Progenitor cell of endocrine pancreas (in vitro differentiated cells): Measurements from ENCODE around the gene IFT122. TPM values are rescaled to one million over a fixed set of nuclear protein-coding genes. Genes with fewer than 3 reads are reported as not detected.
"Not testable (repeated sequence)": the region's sequence is repeated elsewhere in the genome, so short reads cannot be mapped to it uniquely, and the experiment has no call there.

ENCODE experiments used
- DNase-seq: peaks from one replicate; pipeline ENCODE4 v3.0.0; 2021; ENCODE audit warnings: low spot score; ENCODE audit not compliant: unreplicated experiment
- H3K27ac Mint-ChIP-seq: 2 replicates; pipeline ENCODE4 v1.8.0; 2021; ENCODE audit warnings: mild to moderate bottlenecking, moderate library complexity, mixed read lengths
- H3K27me3 Mint-ChIP-seq: 2 replicates; pipeline ENCODE4 v1.8.0; 2021; ENCODE audit warnings: mixed read lengths
- H3K36me3 Mint-ChIP-seq: 2 replicates; pipeline ENCODE4 v1.8.0; 2022; ENCODE audit warnings: mixed read lengths; ENCODE audit not compliant: insufficient read depth
- H3K4me1 Mint-ChIP-seq: 2 replicates; pipeline ENCODE4 v1.8.0; 2021; ENCODE audit warnings: low read depth, mixed read lengths
- H3K4me3 Mint-ChIP-seq: 2 replicates; pipeline ENCODE4 v1.8.0; 2021; ENCODE audit warnings: low read depth, mild to moderate bottlenecking, moderate library complexity, mixed read lengths
- H3K9me3 Mint-ChIP-seq: 2 replicates; pipeline ENCODE4 v1.8.0; 2021; ENCODE audit warnings: low read depth, mixed read lengths
- CTCF ChIP-seq: fragments of 200-600 bp; sonication (generic); IDR thresholded peaks from one replicate; pipeline ENCODE4 v1.5.0; 2021; ENCODE audit warnings: antibody characterized with exemption, mild to moderate bottlenecking; ENCODE audit not compliant: unreplicated experiment
- total RNA-seq: library from RNA; stranded (reverse); gene quantifications from 2 replicates; pipeline ENCODE4 v1.2.1, GENCODE V29; 2021

Gene IFT122
- total RNA-seq, 1 donor from 2014 or later: 75.6 TPM

- peaks cover 3% of the 10 kb centered on the region for H3K36me3 Mint-ChIP-seq
- no peaks in the 10 kb centered on the region for H3K27me3 Mint-ChIP-seq
- no peak for TF ChIP-seq CTCF
- no peaks in the 10 kb centered on the region for H3K9me3 Mint-ChIP-seq
- no peaks in the 10 kb centered on the region for H3K4me1 Mint-ChIP-seq
- no peak overlapping the region for H3K27ac Mint-ChIP-seq
- no peak for DNase-seq
- no peak overlapping the region for H3K4me3 Mint-ChIP-seq
Observed at GRCh38 chr3:129412542-129413198, 27.4 kb upstream of the IFT122 start.

- H3K36me3 Mint-ChIP-seq, H3K27ac Mint-ChIP-seq, H3K4me3 Mint-ChIP-seq, H3K9me3 Mint-ChIP-seq, H3K27me3 Mint-ChIP-seq, DNase-seq, H3K4me1 Mint-ChIP-seq: not testable (repeated sequence)
Observed at GRCh38 chr3:129413238-129413637, 26.8 kb upstream of the IFT122 start.

- Mint-ChIP-seq H3K4me1 (no peaks in the 10 kb centered on the region), H3K36me3 (peaks cover 1% of the 10 kb centered on the region), H3K4me3 (no peak overlapping the region), H3K27me3 (no peaks in the 10 kb centered on the region), H3K9me3 (no peaks in the 10 kb centered on the region), H3K27ac (no peak overlapping the region)
- no peak for TF ChIP-seq CTCF
- DNase-seq: no peak
Observed at GRCh38 chr3:129413687-129414506, 26.1 kb upstream of the IFT122 start.

- DNase-seq: no peak
- H3K27ac Mint-ChIP-seq: no peak overlapping the region
- H3K9me3 Mint-ChIP-seq: no peaks in the 10 kb centered on the region
- no peaks in the 10 kb centered on the region for H3K4me1 Mint-ChIP-seq
- H3K4me3 Mint-ChIP-seq: no peak overlapping the region
- H3K27me3 Mint-ChIP-seq: no peaks in the 10 kb centered on the region
- no peak for TF ChIP-seq CTCF
- peaks cover 1% of the 10 kb centered on the region for H3K36me3 Mint-ChIP-seq
Observed at GRCh38 chr3:129415378-129415777, 24.6 kb upstream of the IFT122 start.

GRCh38 chr3:129415830-129416229 lies 24.2 kb upstream of the IFT122 start:
- Mint-ChIP-seq H3K27me3 (no peaks in the 10 kb centered on the region), H3K4me3 (no peak overlapping the region), H3K4me1 (no peaks in the 10 kb centered on the region), H3K27ac (no peak overlapping the region), H3K9me3 (no peaks in the 10 kb centered on the region), H3K36me3 (no peaks in the 10 kb centered on the region)
- DNase-seq: no peak
- TF ChIP-seq CTCF: no peak

- H3K9me3 Mint-ChIP-seq: no peaks in the 10 kb centered on the region
- H3K4me1 Mint-ChIP-seq: no peaks in the 10 kb centered on the region
- no peaks in the 10 kb centered on the region for H3K27me3 Mint-ChIP-seq
- TF ChIP-seq CTCF: no peak
- H3K4me3 Mint-ChIP-seq: no peak overlapping the region
- no peak overlapping the region for H3K27ac Mint-ChIP-seq
- peaks cover 5% of the 10 kb centered on the region for H3K36me3 Mint-ChIP-seq
- DNase-seq: no peak
Observed at GRCh38 chr3:129416415-129416814, 23.6 kb upstream of the IFT122 start.
